ENCODE measurements around the gene ANXA1.

DNA sequence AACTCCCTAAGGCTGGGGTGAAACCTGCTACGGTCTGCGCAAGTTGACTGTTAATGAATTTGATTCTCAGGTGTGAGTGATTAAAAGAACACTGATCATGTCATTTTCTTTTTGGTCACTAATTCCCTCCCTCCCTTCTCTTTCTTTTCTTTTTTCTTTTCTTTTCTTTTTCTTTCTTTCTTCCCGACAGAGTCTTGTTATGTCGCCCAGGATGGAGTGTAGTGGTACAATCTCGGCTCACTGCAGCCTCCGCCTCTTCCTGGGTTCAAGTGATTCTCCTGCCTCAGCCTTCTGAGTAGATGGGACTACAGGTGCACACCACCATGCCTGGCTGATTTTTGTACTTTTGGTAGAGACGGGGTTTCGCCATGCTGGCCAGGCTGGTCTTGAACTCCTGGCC, 2.6 kb downstream of the ANXA1 start:
- TF ChIP-seq, protein P1, sequence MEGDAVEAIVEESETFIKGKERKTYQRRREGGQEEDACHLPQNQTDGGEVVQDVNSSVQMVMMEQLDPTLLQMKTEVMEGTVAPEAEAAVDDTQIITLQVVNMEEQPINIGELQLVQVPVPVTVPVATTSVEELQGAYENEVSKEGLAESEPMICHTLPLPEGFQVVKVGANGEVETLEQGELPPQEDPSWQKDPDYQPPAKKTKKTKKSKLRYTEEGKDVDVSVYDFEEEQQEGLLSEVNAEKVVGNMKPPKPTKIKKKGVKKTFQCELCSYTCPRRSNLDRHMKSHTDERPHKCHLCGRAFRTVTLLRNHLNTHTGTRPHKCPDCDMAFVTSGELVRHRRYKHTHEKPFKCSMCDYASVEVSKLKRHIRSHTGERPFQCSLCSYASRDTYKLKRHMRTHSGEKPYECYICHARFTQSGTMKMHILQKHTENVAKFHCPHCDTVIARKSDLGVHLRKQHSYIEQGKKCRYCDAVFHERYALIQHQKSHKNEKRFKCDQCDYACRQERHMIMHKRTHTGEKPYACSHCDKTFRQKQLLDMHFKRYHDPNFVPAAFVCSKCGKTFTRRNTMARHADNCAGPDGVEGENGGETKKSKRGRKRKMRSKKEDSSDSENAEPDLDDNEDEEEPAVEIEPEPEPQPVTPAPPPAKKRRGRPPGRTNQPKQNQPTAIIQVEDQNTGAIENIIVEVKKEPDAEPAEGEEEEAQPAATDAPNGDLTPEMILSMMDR (IDR thresholded peaks at IDR 0.05): no peak
- TF ChIP-seq NR3C1 (CRISPR knock-in tag; conservative IDR thresholded peaks at IDR 0.05; ENCODE audit: low read depth): no peak
- no peak for TF ChIP-seq MAX (CRISPR knock-in tag; IDR thresholded peaks at IDR 0.05)
- no peak for TF ChIP-seq ESRRA (CRISPR knock-in tag; IDR thresholded peaks at IDR 0.05; ENCODE audit: borderline replicate concordance)
- TF ChIP-seq NFE2L1 (CRISPR knock-in tag; IDR thresholded peaks at IDR 0.05): no peak
- no peak for TF ChIP-seq OVOL2 (CRISPR knock-in tag; IDR thresholded peaks at IDR 0.05; ENCODE audit: borderline replicate concordance)
- no peak for TF ChIP-seq MXD4 (CRISPR knock-in tag; IDR thresholded peaks at IDR 0.05; ENCODE audit: borderline replicate concordance)
- TF ChIP-seq E2F1 (CRISPR knock-in tag; IDR thresholded peaks at IDR 0.05): no peak
- no peak for TF ChIP-seq FOXP1 (CRISPR knock-in tag; IDR thresholded peaks at IDR 0.05; ENCODE audit: borderline replicate concordance)
